Measurements from ENCODE around the gene HBG1.

Gene HBG1

DNA sequence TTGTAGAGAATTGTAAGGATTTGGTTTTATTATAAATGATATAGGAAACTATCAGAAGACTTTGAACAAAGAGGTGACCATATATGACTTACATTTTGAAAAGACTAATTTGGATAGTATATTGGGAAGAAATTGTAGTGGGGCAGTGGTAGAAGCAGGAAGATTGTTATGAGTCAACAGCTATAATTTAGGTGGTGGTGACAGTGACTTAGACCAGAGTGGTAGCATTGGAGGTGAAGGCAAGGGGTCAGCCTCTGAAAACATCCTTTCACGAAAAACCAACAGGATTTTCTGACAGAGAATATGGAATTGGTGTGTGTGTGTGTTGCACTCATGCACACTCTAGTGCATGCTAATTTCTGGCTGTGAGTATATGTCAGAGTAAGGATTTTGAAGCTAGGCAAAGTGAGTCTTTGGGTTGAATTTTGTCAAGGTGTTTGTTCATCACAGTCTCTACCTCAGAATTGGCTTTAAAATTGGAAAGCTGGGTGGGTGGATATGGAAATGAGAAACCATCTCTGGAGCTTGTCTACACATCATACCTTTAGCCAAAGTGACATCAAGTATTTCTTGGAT is 28.2 kb upstream of the HBG1 start:
- TF ChIP-seq, protein P1, sequence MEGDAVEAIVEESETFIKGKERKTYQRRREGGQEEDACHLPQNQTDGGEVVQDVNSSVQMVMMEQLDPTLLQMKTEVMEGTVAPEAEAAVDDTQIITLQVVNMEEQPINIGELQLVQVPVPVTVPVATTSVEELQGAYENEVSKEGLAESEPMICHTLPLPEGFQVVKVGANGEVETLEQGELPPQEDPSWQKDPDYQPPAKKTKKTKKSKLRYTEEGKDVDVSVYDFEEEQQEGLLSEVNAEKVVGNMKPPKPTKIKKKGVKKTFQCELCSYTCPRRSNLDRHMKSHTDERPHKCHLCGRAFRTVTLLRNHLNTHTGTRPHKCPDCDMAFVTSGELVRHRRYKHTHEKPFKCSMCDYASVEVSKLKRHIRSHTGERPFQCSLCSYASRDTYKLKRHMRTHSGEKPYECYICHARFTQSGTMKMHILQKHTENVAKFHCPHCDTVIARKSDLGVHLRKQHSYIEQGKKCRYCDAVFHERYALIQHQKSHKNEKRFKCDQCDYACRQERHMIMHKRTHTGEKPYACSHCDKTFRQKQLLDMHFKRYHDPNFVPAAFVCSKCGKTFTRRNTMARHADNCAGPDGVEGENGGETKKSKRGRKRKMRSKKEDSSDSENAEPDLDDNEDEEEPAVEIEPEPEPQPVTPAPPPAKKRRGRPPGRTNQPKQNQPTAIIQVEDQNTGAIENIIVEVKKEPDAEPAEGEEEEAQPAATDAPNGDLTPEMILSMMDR (conservative IDR thresholded peaks at IDR 0.05; ENCODE audit: low read depth, low read length) = no peak
- H3K4me3 ChIP-seq (ENCODE audit: low read depth, low read length) = no peak overlapping the region
- no peak for DNase-seq (ENCODE audit: low read depth)

- H3K4me3 ChIP-seq (ENCODE audit: low read depth, low read length) = no peak overlapping the region
- no peak for DNase-seq (ENCODE audit: low read depth)
- TF ChIP-seq, protein P1 (conservative IDR thresholded peaks at IDR 0.05; ENCODE audit: low read depth, low read length) = no peak
Measured at GRCh38 chr11:5276697-5277096, 27.0 kb upstream of the HBG1 start.

GRCh38 chr11:5275369-5276110 is 25.9 kb upstream of the HBG1 start:
- no peak for DNase-seq (ENCODE audit: low read depth)
- H3K4me3 ChIP-seq (ENCODE audit: low read depth, low read length) = no peak overlapping the region
- TF ChIP-seq, protein P1 (conservative IDR thresholded peaks at IDR 0.05; ENCODE audit: low read depth, low read length) = no peak

DNA sequence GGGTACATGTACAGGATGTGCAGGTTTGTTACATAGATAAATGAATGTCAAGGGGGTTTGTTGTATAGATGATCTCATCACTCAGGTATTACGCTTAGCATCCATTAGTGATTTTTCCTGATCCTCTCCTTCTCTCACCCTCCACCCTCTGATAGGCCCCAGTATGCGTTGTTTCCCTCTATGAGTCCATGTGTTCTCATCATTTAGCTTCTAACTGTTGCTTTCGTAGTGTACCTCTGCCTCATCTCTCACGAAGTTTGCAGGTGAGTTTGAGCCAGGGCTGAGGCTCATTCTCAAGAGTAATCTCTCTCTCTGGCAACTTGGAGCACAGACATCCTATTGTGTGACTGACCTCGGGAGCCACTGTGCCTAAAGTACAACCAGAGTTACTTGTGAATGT is 24.7 kb upstream of the HBG1 start:
- TF ChIP-seq, protein P1 (conservative IDR thresholded peaks at IDR 0.05; ENCODE audit: low read depth, low read length) = no peak
- DNase-seq (ENCODE audit: low read depth) = no peak
- no peak overlapping the region for H3K4me3 ChIP-seq (ENCODE audit: low read depth, low read length)

DNA sequence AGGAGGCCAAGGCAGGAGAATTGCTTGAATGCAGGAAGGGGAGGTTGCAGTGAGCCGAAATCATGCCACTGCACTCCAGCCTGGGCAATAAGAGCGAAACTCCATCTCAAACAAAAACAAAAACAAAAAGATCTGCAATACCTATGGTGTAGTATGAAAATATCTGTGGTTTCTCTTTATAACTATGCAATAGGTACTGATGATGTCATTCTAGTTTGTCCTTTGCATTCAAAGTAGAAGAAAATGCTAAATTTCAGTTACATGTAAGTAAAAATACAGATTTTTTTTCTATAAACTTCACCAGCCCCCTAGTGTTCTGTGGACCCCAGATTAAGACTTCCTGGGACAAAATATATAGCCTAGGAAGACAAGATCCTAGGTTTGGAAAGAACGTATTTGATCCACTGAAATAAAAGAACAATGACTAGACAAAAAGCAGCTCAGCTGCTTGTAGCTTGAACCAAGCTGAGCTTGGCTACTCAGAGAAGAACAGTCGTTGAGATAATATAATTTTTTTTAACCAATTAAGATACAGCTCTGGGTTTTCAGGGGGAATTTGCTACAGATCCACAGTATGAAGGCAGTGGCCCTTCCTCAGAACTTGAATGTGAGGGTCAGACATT is 22.8 kb upstream of the HBG1 start:
- H3K4me3 ChIP-seq (ENCODE audit: low read depth, low read length) = no peak overlapping the region
- TF ChIP-seq, protein P1 (conservative IDR thresholded peaks at IDR 0.05; ENCODE audit: low read depth, low read length) = no peak
- no peak for DNase-seq (ENCODE audit: low read depth)

DNA sequence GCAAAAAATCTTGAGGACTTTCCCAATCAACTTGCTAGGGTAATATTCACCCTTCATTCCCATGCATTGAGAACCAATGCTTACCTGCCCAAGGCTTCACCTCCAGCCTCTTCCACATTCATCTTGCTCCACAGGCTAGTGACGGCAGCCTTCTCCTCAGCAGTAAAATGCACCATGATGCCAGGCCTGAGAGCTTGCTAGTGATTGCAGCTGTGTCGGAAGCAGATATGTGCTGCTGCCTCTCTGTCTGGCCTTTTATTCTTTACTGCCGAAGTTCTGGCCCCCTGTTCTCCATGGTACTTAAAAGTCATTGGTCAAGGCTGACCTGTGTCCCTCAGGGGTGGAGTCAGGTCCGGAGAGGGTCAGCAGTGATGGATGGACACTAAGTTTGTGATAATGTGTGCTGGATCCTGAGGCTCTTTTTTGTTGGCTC is 20.1 kb upstream of the HBG1 start, which contains the start of gene HBE1:
HBE1 (minus strand) TSS at position 231 of the 433 bp plus-strand sequence; CDS start at position 176, 55 bp downstream.
- TF ChIP-seq, protein P1 (conservative IDR thresholded peaks at IDR 0.05; ENCODE audit: low read depth, low read length) = no peak
- DNase-seq (ENCODE audit: low read depth) = no peak
- H3K4me3 ChIP-seq (ENCODE audit: low read depth, low read length) = no peak within 1 kb of the TSS

Measured in choroid plexus epithelial cell (primary cell).